Spinal cord (tissue), 10 donors: ENCODE data around the gene CMSS1. TPM values are rescaled to one million over a fixed set of nuclear protein-coding genes. Genes with fewer than 3 reads are reported as not detected.

Experiments
- DNase-seq, 6 donors: peaks; one replicate each; pipeline versions ENCODE4 v3.0.0 to v3.0.0-alpha.2; 2013 to 2015; ENCODE audit warnings: low spot score in 6 of 6, low read depth in 4 of 6
- H3K27ac ChIP-seq: one replicate; pipeline ENCODE4 v1.5.1; 2013; ENCODE audit warnings: low read depth, low read length, control low read depth
- H3K27me3 ChIP-seq: one replicate; pipeline ENCODE4 v1.6.1; 2013; ENCODE audit warnings: low read length; ENCODE audit not compliant: control insufficient read depth, insufficient read depth
- H3K36me3 ChIP-seq: one replicate; pipeline ENCODE4 v1.6.1; 2013; ENCODE audit warnings: low read length; ENCODE audit not compliant: control insufficient read depth, insufficient read depth
- H3K4me1 ChIP-seq: one replicate; pipeline ENCODE4 v1.6.1; 2013; ENCODE audit warnings: low read length; ENCODE audit not compliant: control insufficient read depth, insufficient read depth
- H3K4me3 ChIP-seq: one replicate; pipeline ENCODE4 v1.5.1; 2013; ENCODE audit warnings: low read depth, low read length, control low read depth
- H3K9me3 ChIP-seq: one replicate; pipeline ENCODE4 v1.6.1; 2013; ENCODE audit warnings: low read length; ENCODE audit not compliant: control insufficient read depth, insufficient read depth
- WGBS: methylation state at CpG from one replicate; pipeline ENCODE4 v1.1.5; 2013; ENCODE audit warnings: missing lambda C conversion rate; ENCODE audit not compliant: insufficient coverage; 5-methylcytosine and 5-hydroxymethylcytosine counted together
- polyA plus RNA-seq, 2 donors: library from polyadenylated mRNA; unstranded; fragments of 120-200 nt; gene quantifications; one replicate each; pipeline ENCODE4 v1.2.1, GENCODE V29; 2013; ENCODE audit not compliant: insufficient read length in 2 of 2
- total RNA-seq, 2 donors: library from RNA; depleted of rRNA in 1 of 2; stranded (reverse); fragments of 120-200 nt in 1 of 2; fragments of >200 nt in 1 of 2; gene quantifications; one replicate each; pipeline versions ENCODE4 v1.2.3 to v1.2.4, GENCODE V29; 2013 to 2014
- donor health status: healthy.

Gene CMSS1
- total and polyA plus RNA-seq, 4 donors = 19.9 to 50.4 (median 36.3) TPM

- Histone ChIP-seq H3K9me3 (no peaks in the 10 kb centered on the region), H3K4me1 (no peaks in the 10 kb centered on the region), H3K36me3 (no peaks in the 10 kb centered on the region), H3K27me3 (no peaks in the 10 kb centered on the region), H3K4me3 (no peak overlapping the region), H3K27ac (peak overlapping the region; percentile 67)
- peak in 1 of 6 donors; percentile 65 for DNase-seq
- WGBS = 43% methylated on average over 3 of the region's 4 CpGs
Measured at GRCh38 chr3:99934975-99935797, 117.5 kb downstream of the CMSS1 start.

GRCh38 chr3:99938270-99938911 is 120.7 kb downstream of the CMSS1 start:
- peak in 1 of 6 donors; percentile 59 for DNase-seq

GRCh38 chr3:99939876-99940275 is 122.2 kb downstream of the CMSS1 start:
- WGBS = no CpG with 5 or more reads among the region's 1 CpG

More at GRCh38 chr3:99938270-99938911, 120.7 kb downstream of the CMSS1 start:
- no CpG with 5 or more reads among the region's 3 CpGs for WGBS
- H3K9me3 ChIP-seq = no peaks in the 10 kb centered on the region
- no peaks in the 10 kb centered on the region for H3K27me3 ChIP-seq
- no peak overlapping the region for H3K27ac ChIP-seq
- no peaks in the 10 kb centered on the region for H3K36me3 ChIP-seq
- no peak overlapping the region for H3K4me3 ChIP-seq
- no peaks in the 10 kb centered on the region for H3K4me1 ChIP-seq

GRCh38 chr3:99940350-99940749 is 122.7 kb downstream of the CMSS1 start:
- Histone ChIP-seq H3K9me3 (no peaks in the 10 kb centered on the region), H3K4me3 (no peak overlapping the region), H3K4me1 (peaks cover 4% of the 10 kb centered on the region), H3K27me3 (no peaks in the 10 kb centered on the region), H3K36me3 (no peaks in the 10 kb centered on the region), H3K27ac (peak overlapping the region; percentile 57)
- no peak for DNase-seq
- 75% methylated on average over 1 of the region's 2 CpGs for WGBS

More at GRCh38 chr3:99939876-99940275, 122.2 kb downstream of the CMSS1 start:
- H3K27ac ChIP-seq = peak overlapping the region; percentile 57
- H3K36me3 ChIP-seq = no peaks in the 10 kb centered on the region
- no peaks in the 10 kb centered on the region for H3K27me3 ChIP-seq
- no peaks in the 10 kb centered on the region for H3K9me3 ChIP-seq
- no peaks in the 10 kb centered on the region for H3K4me1 ChIP-seq
- H3K4me3 ChIP-seq = no peak overlapping the region
- DNase-seq = no peak

GRCh38 chr3:99941211-99941610 is 123.5 kb downstream of the CMSS1 start:
- H3K4me1 ChIP-seq = peaks cover 9% of the 10 kb centered on the region
- no peak for DNase-seq
- H3K4me3 ChIP-seq = no peak overlapping the region
- WGBS = no CpG with 5 or more reads among the region's 1 CpG
- H3K9me3 ChIP-seq = no peaks in the 10 kb centered on the region
- no peaks in the 10 kb centered on the region for H3K36me3 ChIP-seq
- no peak overlapping the region for H3K27ac ChIP-seq
- H3K27me3 ChIP-seq = no peaks in the 10 kb centered on the region

- Histone ChIP-seq H3K36me3 (no peaks in the 10 kb centered on the region), H3K9me3 (no peaks in the 10 kb centered on the region), H3K27ac (no peak overlapping the region), H3K4me1 (peaks cover 9% of the 10 kb centered on the region), H3K4me3 (no peak overlapping the region), H3K27me3 (no peaks in the 10 kb centered on the region)
- no peak for DNase-seq
- 52% methylated on average over 4 of the region's 4 CpGs for WGBS
Measured at GRCh38 chr3:99943931-99944761, 126.5 kb downstream of the CMSS1 start.

- H3K27me3 ChIP-seq = no peaks in the 10 kb centered on the region
- H3K36me3 ChIP-seq = no peaks in the 10 kb centered on the region
- peak overlapping the region; percentile 55 for H3K27ac ChIP-seq
- peaks cover 9% of the 10 kb centered on the region for H3K4me1 ChIP-seq
- 36% methylated on average over 3 of the region's 5 CpGs for WGBS
- peak in 2 of 6 donors; percentile 47 to 66 for DNase-seq
- no peaks in the 10 kb centered on the region for H3K9me3 ChIP-seq
- no peak overlapping the region for H3K4me3 ChIP-seq
Measured at GRCh38 chr3:99945328-99945995, 127.8 kb downstream of the CMSS1 start.

- H3K4me1 ChIP-seq = peaks cover 9% of the 10 kb centered on the region
- H3K27ac ChIP-seq = no peak overlapping the region
- DNase-seq = no peak
- no peaks in the 10 kb centered on the region for H3K36me3 ChIP-seq
- no peaks in the 10 kb centered on the region for H3K27me3 ChIP-seq
- WGBS = no CpG with 5 or more reads among the region's 3 CpGs
- no peaks in the 10 kb centered on the region for H3K9me3 ChIP-seq
- no peak overlapping the region for H3K4me3 ChIP-seq
Measured at GRCh38 chr3:99947356-99947755, 129.7 kb downstream of the CMSS1 start.

- H3K27ac ChIP-seq = no peak overlapping the region
- H3K27me3 ChIP-seq = no peaks in the 10 kb centered on the region
- WGBS = 67% methylated on average over 1 of the region's 1 CpG
- peaks cover 9% of the 10 kb centered on the region for H3K4me1 ChIP-seq
- DNase-seq = no peak
- H3K36me3 ChIP-seq = no peaks in the 10 kb centered on the region
- H3K4me3 ChIP-seq = no peak overlapping the region
- H3K9me3 ChIP-seq = no peaks in the 10 kb centered on the region
Measured at GRCh38 chr3:99948467-99949089, 130.9 kb downstream of the CMSS1 start.
